ENCODE measurements around the gene NHS.

The NHS gene

GRCh38 chrX:17414027-17414658 is 39.1 kb downstream of the NHS start:
- no peak for TF ChIP-seq CTCF (conservative IDR thresholded peaks at IDR 0.05)
- H3K27ac ChIP-seq = no peak overlapping the region

DNA sequence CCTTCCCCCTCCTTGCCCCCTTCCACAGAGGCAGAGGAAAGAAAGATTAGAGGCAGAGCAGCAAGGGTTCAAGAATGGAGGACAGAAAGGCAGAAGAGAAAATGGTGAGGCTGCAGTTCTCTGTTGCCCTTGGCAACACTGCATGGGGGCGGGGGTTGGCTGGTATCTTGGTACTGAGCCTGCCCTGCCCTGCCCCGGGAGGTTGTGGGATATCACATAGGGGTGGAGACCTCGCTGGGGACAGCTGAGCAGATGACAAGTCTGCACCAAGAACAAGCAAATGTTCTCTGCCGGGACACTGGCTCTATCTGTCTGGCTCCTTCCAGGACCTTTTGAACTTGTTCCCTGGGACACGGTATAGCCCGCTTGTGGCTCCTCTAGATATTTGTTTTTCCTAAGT is 39.8 kb downstream of the NHS start:
- no peak overlapping the region for H3K27ac ChIP-seq
- no peak for TF ChIP-seq CTCF (conservative IDR thresholded peaks at IDR 0.05)

GRCh38 chrX:17415242-17415810 is 40.3 kb downstream of the NHS start:
- TF ChIP-seq CTCF (conservative IDR thresholded peaks at IDR 0.05) = no peak
- H3K27ac ChIP-seq = no peak overlapping the region

GRCh38 chrX:17417372-17417771 is 42.4 kb downstream of the NHS start:
- TF ChIP-seq CTCF (conservative IDR thresholded peaks at IDR 0.05) = no peak
- H3K27ac ChIP-seq = no peak overlapping the region

DNA sequence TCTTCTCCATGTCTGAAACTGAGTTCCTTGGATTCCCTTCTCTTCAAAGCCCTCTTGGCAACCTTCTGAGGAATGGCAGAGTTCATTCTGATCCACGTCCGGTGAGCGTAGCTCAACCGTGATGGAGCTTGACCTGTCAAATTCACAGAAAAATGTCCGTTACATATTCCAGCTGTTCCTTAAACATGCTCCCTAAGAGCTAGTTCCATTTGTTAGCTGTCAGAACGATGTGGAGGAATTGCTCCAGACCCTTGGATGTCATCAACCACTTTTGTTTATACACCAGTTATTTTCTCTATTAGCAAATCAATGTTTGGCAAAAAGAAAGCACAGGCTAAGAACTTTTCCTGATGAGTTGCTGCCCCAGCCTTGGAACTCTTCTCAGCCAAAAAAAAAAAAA is 50.1 kb downstream of the NHS start:
- H3K27ac ChIP-seq = no peak overlapping the region
- no peak for TF ChIP-seq CTCF (conservative IDR thresholded peaks at IDR 0.05)

DNA sequence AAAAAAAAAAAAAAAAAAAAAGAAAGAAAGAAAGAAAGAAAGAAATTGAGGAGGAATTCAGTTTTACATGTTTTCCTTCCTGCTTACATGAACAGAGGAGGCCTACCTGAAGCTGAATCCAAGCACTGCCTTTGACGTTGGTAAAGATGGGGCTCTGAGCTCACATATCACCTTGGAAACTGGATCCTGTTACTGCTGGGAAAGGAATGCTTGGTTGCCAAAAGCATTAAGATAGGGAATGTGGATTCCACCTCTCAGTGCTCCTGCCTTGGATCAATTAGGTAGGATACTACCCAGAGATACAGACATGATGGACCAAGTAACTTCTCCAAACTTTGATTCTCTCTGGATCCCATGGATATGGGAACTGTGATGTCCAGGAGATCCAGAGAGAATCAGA is 50.6 kb downstream of the NHS start:
- H3K27ac ChIP-seq = no peak overlapping the region
- no peak for TF ChIP-seq CTCF (conservative IDR thresholded peaks at IDR 0.05)

DNA sequence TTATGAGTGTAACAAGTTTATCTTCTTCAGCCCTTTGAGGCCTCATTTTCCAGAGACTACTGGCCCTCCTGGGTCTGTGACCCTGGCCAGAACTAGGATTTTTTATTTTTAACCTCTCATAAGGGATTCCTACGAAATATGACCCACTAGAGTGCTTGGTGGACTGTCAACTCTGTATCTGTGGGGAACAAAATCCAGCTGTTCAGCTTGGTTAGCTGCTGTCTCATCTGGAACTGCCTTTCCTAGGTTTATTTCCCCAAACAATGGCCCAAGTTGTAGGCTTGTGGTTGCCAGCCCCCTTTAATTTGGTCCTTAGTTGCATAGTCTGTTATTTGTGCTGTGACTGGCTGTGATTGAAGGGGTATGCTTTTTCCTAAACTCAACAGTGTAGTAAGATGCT is 56.2 kb downstream of the NHS start:
- TF ChIP-seq CTCF (conservative IDR thresholded peaks at IDR 0.05) = no peak
- H3K27ac ChIP-seq = no peak overlapping the region
